HepG2 (cell line): ENCODE measurements around the gene ACER2. TPM values are rescaled to one million over a fixed set of nuclear protein-coding genes. Genes with fewer than 3 reads are reported as not detected.

ENCODE experiments used
- CEBPG ChIP-seq: IDR thresholded peaks from 2 replicates; pipeline ENCODE4 v1.6.1; 2016
- CHD2 ChIP-seq: IDR thresholded peaks from 2 replicates; pipeline ENCODE4 v1.6.1; 2011; ENCODE audit warnings: low read depth, low read length, improper control_type of control experiment
- EEA1 ChIP-seq: sonication (generic); formaldehyde crosslinking; IDR thresholded peaks from 2 replicates; pipeline ENCODE4 v1.5.1; 2020; ENCODE audit warnings: mild to moderate bottlenecking, missing genetic modification reagents, borderline replicate concordance
- GATAD1 ChIP-seq: IDR thresholded peaks from 2 replicates; pipeline ENCODE4 v1.6.1; 2016; ENCODE audit warnings: missing genetic modification reagents, missing compliant biosample characterization
- HNRNPL ChIP-seq: fragments of 200-400 bp; formaldehyde crosslinking; IDR thresholded peaks from 2 replicates; pipeline ENCODE4 v1.6.1; 2017; ENCODE audit warnings: mild to moderate bottlenecking, low read depth, low read length
- KAT7 ChIP-seq: IDR thresholded peaks from 2 replicates; pipeline ENCODE4 v1.6.1; 2018; ENCODE audit warnings: borderline replicate concordance, missing compliant biosample characterization
- KDM1A ChIP-seq: IDR thresholded peaks from 2 replicates; pipeline ENCODE4 v1.6.1; 2016; ENCODE audit warnings: missing compliant biosample characterization
- PBX3 ChIP-seq: sonication (generic); formaldehyde crosslinking; IDR thresholded peaks from 2 replicates; pipeline ENCODE4 v1.8.1; 2023; ENCODE audit warnings: missing genetic modification reagents, inconsistent platforms, borderline replicate concordance
- SP5 ChIP-seq: IDR thresholded peaks from 2 replicates; pipeline ENCODE4 v1.6.1; 2016; ENCODE audit warnings: low read depth, borderline replicate concordance
- TOPORS ChIP-seq: sonication (generic); formaldehyde crosslinking; IDR thresholded peaks from 2 replicates; pipeline ENCODE4 v1.8.0; 2023; ENCODE audit warnings: mild to moderate bottlenecking, missing genetic modification reagents
- ZFP90 ChIP-seq: sonication (generic); formaldehyde crosslinking; IDR thresholded peaks from 2 replicates; pipeline ENCODE4 v1.8.0; 2022; ENCODE audit warnings: missing genetic modification reagents, mild to moderate bottlenecking, inconsistent platforms, borderline replicate concordance
- ZNF232 ChIP-seq: sonication (generic); formaldehyde crosslinking; IDR thresholded peaks from 2 replicates; pipeline ENCODE4 v1.4.0; 2020; ENCODE audit warnings: missing genetic modification reagents, borderline replicate concordance
- ZNF367 ChIP-seq: sonication (generic); formaldehyde crosslinking; IDR thresholded peaks from 2 replicates; pipeline ENCODE4 v1.4.0; 2020; ENCODE audit warnings: missing genetic modification reagents, borderline replicate concordance
- ZNF382 ChIP-seq: sonication (generic); formaldehyde crosslinking; IDR thresholded peaks from 2 replicates; pipeline ENCODE4 v1.5.0; 2020; ENCODE audit warnings: missing genetic modification reagents, mild to moderate bottlenecking, borderline replicate concordance
- ZNF572 ChIP-seq: sonication (generic); formaldehyde crosslinking; IDR thresholded peaks from 2 replicates; pipeline ENCODE4 v1.5.1; 2020; ENCODE audit warnings: mild to moderate bottlenecking, missing genetic modification reagents
- ZNF740 ChIP-seq: sonication (generic); formaldehyde crosslinking; IDR thresholded peaks from 2 replicates; pipeline ENCODE4 v1.4.0; 2020; ENCODE audit warnings: missing genetic modification reagents
- ZSCAN22 ChIP-seq: sonication (generic); formaldehyde crosslinking; IDR thresholded peaks from 2 replicates; pipeline ENCODE4 v1.4.0; 2020; ENCODE audit warnings: mild to moderate bottlenecking, missing genetic modification reagents
- polyA plus RNA-seq, 8 experiments: library from polyadenylated mRNA; depleted of rRNA in 3 of 8; stranded (reverse) in 7 of 8; unstranded in 1 of 8; fragments of >200 nt; fragmentation: Illumina TruSeq in 4 of 8; extraction: Trizol in 4 of 8; gene quantifications; 2 replicates each; pipeline versions ENCODE4 v1.2.1 to v1.2.3, GENCODE V29; 2011 to 2016; ENCODE audit warnings: low read depth in 4 of 8, missing spikeins in 1 of 8, mixed read lengths in 1 of 8; ENCODE audit not compliant: insufficient read depth in 1 of 8
- total RNA-seq, 5 experiments: library from RNA; depleted of rRNA; stranded (reverse); fragments of >200 nt; fragmentation: Illumina TruSeq; extraction: Trizol; gene quantifications; 2 replicates each; pipeline ENCODE4 v1.2.3, GENCODE V29; 2016; ENCODE audit warnings: low read depth in 1 of 5
- TF ChIP-seq, protein P1 (sequence below): sonication (generic); formaldehyde crosslinking; IDR thresholded peaks from 2 replicates; pipeline ENCODE4 v1.8.0; 2022; ENCODE audit warnings: missing genetic modification reagents, low read depth, mild to moderate bottlenecking, borderline replicate concordance
- TF ChIP-seq, protein P2 (sequence below): sonication (generic); formaldehyde crosslinking; IDR thresholded peaks from 2 replicates; pipeline ENCODE4 v1.4.0; 2020; ENCODE audit warnings: missing genetic modification reagents

Gene ACER2
- total and polyA plus RNA-seq, 2 of the 13 experiments (the other 11 are each of a cell fraction or from before 2014, with no cell fraction given): 1.9 to 3.4 TPM

- TF ChIP-seq GATAD1 (CRISPR knock-in tag) (no peak), HNRNPL (no peak), ZSCAN22 (CRISPR knock-in tag) (no peak), PBX3 (CRISPR knock-in tag) (0 out of 2 replicates have a peak, but pooled peaks have one; percentile 12), ZNF367 (CRISPR knock-in tag) (no peak), ZFP90 (no peak), TOPORS (CRISPR knock-in tag) (no peak), CEBPG (CRISPR knock-in tag) (no peak), ZNF382 (CRISPR knock-in tag) (no peak), ZNF232 (CRISPR knock-in tag) (no peak), EEA1 (CRISPR knock-in tag) (peak; percentile 71; the same call in 1 of the 2 replicates), KAT7 (CRISPR knock-in tag) (peak; percentile 85; the same call in 1 of the 2 replicates), ZNF740 (CRISPR knock-in tag) (no peak), SP5 (CRISPR knock-in tag) (no peak), KDM1A (CRISPR knock-in tag) (no peak), CHD2 (no peak), ZNF572 (CRISPR knock-in tag) (no peak)
- TF ChIP-seq, protein P1, sequence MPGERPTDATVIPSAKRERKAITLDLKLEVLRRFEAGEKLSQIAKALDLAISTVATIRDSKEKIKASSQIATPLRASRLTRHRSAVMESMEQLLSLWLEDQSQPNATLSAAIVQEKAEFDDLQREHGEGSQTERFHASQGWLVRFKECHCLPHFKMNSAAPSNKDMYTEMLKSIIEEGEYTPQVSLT (CRISPR knock-in tag): no peak
- TF ChIP-seq, protein P2, sequence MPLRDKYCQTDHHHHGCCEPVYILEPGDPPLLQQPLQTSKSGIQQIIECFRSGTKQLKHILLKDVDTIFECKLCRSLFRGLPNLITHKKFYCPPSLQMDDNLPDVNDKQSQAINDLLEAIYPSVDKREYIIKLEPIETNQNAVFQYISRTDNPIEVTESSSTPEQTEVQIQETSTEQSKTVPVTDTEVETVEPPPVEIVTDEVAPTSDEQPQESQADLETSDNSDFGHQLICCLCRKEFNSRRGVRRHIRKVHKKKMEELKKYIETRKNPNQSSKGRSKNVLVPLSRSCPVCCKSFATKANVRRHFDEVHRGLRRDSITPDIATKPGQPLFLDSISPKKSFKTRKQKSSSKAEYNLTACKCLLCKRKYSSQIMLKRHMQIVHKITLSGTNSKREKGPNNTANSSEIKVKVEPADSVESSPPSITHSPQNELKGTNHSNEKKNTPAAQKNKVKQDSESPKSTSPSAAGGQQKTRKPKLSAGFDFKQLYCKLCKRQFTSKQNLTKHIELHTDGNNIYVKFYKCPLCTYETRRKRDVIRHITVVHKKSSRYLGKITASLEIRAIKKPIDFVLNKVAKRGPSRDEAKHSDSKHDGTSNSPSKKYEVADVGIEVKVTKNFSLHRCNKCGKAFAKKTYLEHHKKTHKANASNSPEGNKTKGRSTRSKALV (CRISPR knock-in tag): 0 out of 2 replicates have a peak, but pooled peaks have one; percentile 28
These were observed 29.1 kb upstream of the ACER2 start (continued) for GRCh38 chr9:19379697-19380046.
